Lung (tissue), 12 donors: Measurements from ENCODE around the gene NSG2. TPM values are rescaled to one million over a fixed set of nuclear protein-coding genes. Genes with fewer than 3 reads are reported as not detected.

ENCODE experiments used
- ATAC-seq: fragments of 200-7000 bp; cut with Tn5 transposase; one replicate; pipeline ENCODE4 v1.9.1; 2020; ENCODE audit warnings: moderate number of reproducible peaks; ENCODE audit not compliant: insufficient read depth, low FRiP score
- DNase-seq, 3 donors: peaks; one replicate each; pipeline ENCODE4 v3.0.0-alpha.2; 2013 to 2017
- H3K27ac ChIP-seq, 2 donors: one replicate each; pipeline ENCODE4 v1.5.1; 2013; ENCODE audit warnings: mild to moderate bottlenecking in 2 of 2, moderate library complexity in 2 of 2, control low read depth in 1 of 2, inconsistent platforms in 1 of 2, low read depth in 1 of 2, low read length in 1 of 2
- H3K27me3 ChIP-seq, 3 donors: one replicate each; pipeline ENCODE4 v1.5.1; 2013; ENCODE audit warnings: low read length in 2 of 3; ENCODE audit not compliant: control insufficient read depth in 3 of 3, insufficient read depth in 3 of 3
- H3K36me3 ChIP-seq, 4 donors: one replicate each; pipeline ENCODE4 v1.5.1; 2013; ENCODE audit warnings: low read length in 4 of 4, mild to moderate bottlenecking in 1 of 4, moderate library complexity in 1 of 4; ENCODE audit not compliant: control insufficient read depth in 4 of 4, insufficient read depth in 4 of 4
- H3K4me1 ChIP-seq, 5 donors: one replicate each; pipeline ENCODE4 v1.5.1; 2013; ENCODE audit warnings: low read length in 5 of 5, mild to moderate bottlenecking in 2 of 5, moderate library complexity in 1 of 5; ENCODE audit not compliant: control insufficient read depth in 5 of 5, insufficient read depth in 5 of 5
- H3K4me3 ChIP-seq: one replicate; pipeline ENCODE4 v1.5.1; 2013; ENCODE audit warnings: mild to moderate bottlenecking, control low read depth, moderate library complexity
- H3K9ac ChIP-seq, 2 donors: one replicate each; pipeline ENCODE4 v1.5.1; 2013; ENCODE audit warnings: low read length in 2 of 2, control low read depth in 1 of 2; ENCODE audit not compliant: insufficient read depth in 1 of 2
- H3K9me3 ChIP-seq, 4 donors: one replicate each; pipeline ENCODE4 v1.5.1; 2013; ENCODE audit warnings: low read length in 3 of 4, mild to moderate bottlenecking in 1 of 4, moderate library complexity in 1 of 4; ENCODE audit not compliant: control insufficient read depth in 4 of 4, insufficient read depth in 3 of 4
- CTCF ChIP-seq: IDR thresholded peaks from 2 replicates; pipeline ENCODE4 v1.5.1; 2012; ENCODE audit warnings: mild to moderate bottlenecking; ENCODE audit errors: control extremely low read depth, extremely low read depth
- WGBS, 2 donors: extraction: QIAGEN DNeasy Blood & Tissue Kit; methylation state at CpG; one replicate each; pipeline ENCODE4 v1.1.7; 2013; 5-methylcytosine and 5-hydroxymethylcytosine counted together
- polyA plus RNA-seq, 2 donors: library from polyadenylated mRNA; stranded (reverse); fragments of 200-250 nt; gene quantifications; one replicate each; pipeline ENCODE4 v1.2.1, GENCODE V29; 2013
- total RNA-seq, 2 donors: library from RNA; depleted of rRNA in 1 of 2; stranded (reverse); fragments of >200 nt in 1 of 2; gene quantifications; one replicate each; pipeline ENCODE4 v1.2.1, GENCODE V29; 2014 to 2021
- donor health status: control.
- donor health status: control.
- donor health status: Bipolar disorder and iron deficiency.
- donor health status: healthy.
- donor health status: DM: yes; HTN: yes; CAD: no.

NSG2 gene
- total and polyA plus RNA-seq, 4 donors = 0.13 to 1.6 (median 0.16) TPM; not detected in 1

DNA sequence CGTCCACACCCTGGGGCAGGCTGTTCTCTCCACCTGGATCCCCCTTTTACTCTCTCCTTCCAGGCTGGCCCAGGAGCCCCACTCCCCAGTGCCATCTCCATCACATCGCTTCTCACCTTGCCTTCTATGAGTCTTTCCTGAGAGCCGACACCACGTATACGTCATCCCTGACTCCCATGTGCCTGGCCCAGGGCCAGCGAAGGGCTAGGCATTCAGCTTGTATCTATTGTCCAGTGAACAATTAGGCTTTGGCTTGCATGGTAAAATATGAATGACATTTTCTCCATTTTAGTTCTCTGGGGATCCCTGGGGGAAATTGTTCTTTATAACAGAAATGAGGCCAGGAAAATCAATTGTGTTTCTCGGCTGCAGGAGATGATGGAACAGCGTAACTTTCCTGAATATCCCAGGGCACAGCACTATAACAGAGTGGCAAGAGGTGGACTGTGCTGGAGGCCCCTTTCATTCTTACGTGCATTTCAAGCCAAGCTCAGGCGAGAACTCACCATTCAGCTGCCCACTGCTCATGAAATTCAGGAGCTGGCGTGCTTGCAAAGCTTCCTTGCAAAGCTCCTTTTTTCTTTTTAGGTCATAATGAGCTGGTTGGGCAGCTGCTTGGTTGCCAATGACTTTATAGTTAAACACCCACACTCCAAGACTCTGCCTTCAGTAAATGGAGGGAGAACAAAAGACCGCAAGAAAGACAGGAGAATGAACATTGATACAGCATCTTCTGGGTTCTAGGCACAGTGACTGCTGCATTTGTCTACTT, 37.7 kb downstream of the NSG2 start:
- Histone ChIP-seq H3K36me3 (no peaks in the 10 kb centered on the region), H3K27me3 (no peaks in the 10 kb centered on the region), H3K9me3 (peaks cover 0 to 1% (median 0%) of the 10 kb centered on the region in 4 donors), H3K4me3 (no peak overlapping the region), H3K27ac (no peak overlapping the region), H3K9ac (no peak overlapping the region), H3K4me1 (peaks cover 0 to 1% (median 0%) of the 10 kb centered on the region in 5 donors)
- DNase-seq (no peak), ATAC-seq (no peak)
- TF ChIP-seq CTCF = no peak
- 82 to 88% methylated on average over 12 of the region's 12 CpGs for WGBS, 2 donors

DNA sequence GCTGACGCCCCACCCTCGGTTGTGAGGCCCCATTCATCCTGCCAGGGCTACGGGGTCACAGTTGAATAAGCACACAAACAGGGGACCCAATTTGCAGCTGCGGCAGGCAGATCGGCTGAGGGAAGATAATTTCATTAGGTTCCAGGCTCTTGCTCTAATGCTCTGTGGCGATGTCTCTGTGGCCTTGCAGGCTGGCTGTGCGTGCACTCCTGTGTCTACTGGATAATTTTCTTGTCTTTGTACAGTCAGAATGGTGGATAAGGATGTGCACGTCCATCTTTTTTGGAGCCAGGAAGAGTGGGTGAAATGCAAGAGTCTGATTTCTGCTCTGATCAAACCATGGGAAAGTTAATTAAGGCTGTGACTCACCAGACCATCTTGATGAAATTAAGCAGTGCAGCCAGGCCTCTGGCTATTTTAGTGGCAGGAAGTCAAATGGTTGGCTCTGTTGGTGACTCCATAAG, 39.2 kb downstream of the NSG2 start:
- Histone ChIP-seq H3K9me3 (peaks cover 0 to 1% (median 0%) of the 10 kb centered on the region in 4 donors), H3K27ac (no peak overlapping the region), H3K4me3 (no peak overlapping the region), H3K27me3 (no peaks in the 10 kb centered on the region), H3K36me3 (no peaks in the 10 kb centered on the region), H3K4me1 (peaks cover 0 to 1% (median 0%) of the 10 kb centered on the region in 5 donors), H3K9ac (no peak overlapping the region)
- DNase-seq (no peak), ATAC-seq (no peak)
- WGBS, 2 donors = 76 to 81% methylated on average over 8 of the region's 8 CpGs
- no peak for TF ChIP-seq CTCF

DNA sequence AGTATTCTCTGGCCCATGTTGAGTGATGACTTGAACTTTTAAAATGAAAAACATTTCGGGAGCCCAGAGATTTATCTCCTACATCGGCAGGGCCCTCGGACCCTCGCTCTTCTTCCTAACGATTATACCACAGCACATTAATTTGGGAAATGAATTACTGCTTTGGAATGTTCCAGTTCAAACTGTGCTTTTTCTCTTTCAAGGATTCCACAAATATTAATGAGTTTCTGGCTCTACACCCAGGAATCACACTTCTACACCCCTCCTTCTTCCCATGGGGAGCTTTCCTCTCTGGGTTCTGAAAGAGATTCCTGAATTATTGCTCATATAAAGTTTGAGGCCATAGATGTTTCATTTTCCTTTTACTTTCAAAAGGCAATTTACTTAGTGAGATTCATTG, 41.2 kb downstream of the NSG2 start:
- no peak overlapping the region for H3K27ac ChIP-seq
- ATAC-seq = no peak
- H3K4me1 ChIP-seq = peaks cover 0 to 1% (median 0%) of the 10 kb centered on the region in 5 donors
- 87 to 94% methylated on average over 5 of the region's 5 CpGs for WGBS, 2 donors
- no peak overlapping the region for H3K9ac ChIP-seq
- no peak overlapping the region for H3K4me3 ChIP-seq
- H3K27me3 ChIP-seq = no peaks in the 10 kb centered on the region
- H3K36me3 ChIP-seq = no peaks in the 10 kb centered on the region
- TF ChIP-seq CTCF = no peak
- no peak for DNase-seq
- H3K9me3 ChIP-seq = peaks cover 0 to 4% (median 0%) of the 10 kb centered on the region in 4 donors
